Smooth muscle cell of the brain vasculature (primary cell): ENCODE results near the gene DIAPH1.
A peak's percentile ranks its signal among the peaks of the same experiment; 100 is the strongest.

Experiments
- DNase-seq: peaks from one replicate; pipeline ENCODE4 v3.0.0-alpha.2; 2012; ENCODE audit warnings: low read depth, low spot score

DIAPH1 gene

GRCh38 chr5:141564216-141564692 is 54.5 kb downstream of the DIAPH1 start:
- DNase-seq: peak; percentile 87

DNA sequence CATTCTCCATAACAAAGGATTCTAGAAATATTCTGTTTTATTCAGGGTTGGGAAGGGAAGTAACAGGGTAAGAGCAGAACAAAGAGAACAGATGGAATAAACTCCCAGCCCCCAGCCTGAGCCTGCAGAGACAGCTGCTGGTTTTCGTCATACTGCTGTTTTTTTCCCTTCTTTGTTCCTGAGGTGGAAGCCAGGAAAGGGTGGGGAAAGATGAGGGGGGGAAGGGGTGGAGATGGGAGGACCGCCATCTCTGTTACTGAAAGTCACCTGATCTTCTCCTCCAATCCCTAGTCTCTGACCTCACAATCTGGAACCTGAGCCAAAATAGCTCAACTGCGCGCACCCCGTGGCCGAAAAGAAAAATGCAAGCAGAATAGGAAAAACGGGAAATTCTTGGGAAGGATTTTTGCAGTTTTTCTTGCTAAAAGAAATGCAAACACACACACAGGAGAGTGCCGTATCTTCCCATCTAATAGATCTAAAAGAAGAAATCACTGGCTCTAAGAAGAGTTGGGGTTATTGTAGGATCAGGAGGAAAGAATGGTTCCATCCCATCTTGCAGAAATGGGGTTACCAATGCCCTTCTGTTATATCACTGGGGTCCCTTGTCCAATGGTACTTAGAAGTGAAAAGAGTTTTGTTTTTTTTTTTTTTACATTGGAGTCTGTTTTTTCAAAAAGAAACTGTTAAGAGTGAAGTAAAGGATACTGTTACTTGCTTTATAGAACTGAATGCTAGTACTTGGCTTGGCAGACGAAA is 57.9 kb downstream of the DIAPH1 start:
- DNase-seq: peak; percentile 94

- no peak for DNase-seq
Observed at GRCh38 chr5:141560151-141560550, 58.6 kb downstream of the DIAPH1 start.

DNA sequence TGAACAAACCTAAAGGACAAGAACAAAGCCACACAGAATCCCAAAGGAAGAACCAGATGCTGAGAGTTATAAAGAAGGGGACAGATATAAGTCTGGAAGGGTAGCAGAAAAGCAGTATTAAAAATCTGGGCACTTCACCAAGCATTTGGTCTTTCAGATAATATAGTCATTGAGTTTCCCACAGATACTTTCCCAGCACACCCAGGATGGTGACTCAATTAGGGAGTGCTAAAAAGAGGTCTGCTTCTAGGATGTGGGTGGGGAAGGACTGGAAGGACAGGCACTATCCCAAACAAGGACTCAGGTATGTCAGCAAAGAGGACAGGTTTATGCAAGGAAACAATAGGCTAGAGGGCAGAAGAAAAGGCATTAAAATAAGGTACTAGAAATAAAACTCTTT is 59.3 kb downstream of the DIAPH1 start:
- no peak for DNase-seq

DNA sequence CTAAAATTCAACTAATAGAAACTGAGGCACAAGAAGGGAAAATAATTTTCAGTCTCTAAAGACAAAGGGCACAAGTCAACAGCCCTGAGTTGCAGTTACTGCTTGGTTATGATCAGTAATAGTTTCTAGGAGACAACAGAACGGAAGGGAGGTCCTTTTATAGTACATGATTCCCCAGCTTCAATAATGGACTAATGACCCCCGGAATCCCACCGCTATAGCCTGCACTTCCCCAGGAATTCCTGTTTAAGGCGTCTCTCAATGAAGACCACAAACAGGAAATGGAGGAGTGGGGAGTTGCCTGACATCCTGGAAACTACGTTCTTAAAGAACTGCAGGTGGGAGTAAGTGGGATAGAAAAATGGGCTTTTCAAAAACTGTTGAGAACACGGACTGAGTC is 60.6 kb downstream of the DIAPH1 start:
- no peak for DNase-seq

DNA sequence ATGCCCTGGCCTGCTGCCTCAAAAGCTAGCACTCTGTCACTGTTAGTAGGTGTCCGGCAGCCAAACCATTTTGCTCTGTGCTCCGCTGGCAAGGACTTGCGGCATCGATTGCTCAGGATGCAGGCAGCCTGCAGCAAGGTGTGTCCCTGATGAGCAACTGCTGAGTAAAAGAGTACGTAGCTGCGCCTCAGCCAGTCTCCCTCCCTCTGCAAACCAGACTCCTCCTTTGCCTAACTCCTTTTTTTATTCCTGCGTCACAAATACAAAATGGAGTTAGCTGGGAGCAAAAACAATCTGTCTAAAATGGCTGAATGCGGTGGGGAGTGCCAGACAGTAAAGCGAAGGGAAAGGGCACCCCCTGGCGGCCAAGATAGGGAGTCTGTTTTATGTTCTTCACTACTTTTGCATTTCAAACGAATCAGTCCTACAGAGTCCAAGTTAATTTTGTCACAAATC is 61.1 kb downstream of the DIAPH1 start:
- DNase-seq: peak; percentile 92

DNA sequence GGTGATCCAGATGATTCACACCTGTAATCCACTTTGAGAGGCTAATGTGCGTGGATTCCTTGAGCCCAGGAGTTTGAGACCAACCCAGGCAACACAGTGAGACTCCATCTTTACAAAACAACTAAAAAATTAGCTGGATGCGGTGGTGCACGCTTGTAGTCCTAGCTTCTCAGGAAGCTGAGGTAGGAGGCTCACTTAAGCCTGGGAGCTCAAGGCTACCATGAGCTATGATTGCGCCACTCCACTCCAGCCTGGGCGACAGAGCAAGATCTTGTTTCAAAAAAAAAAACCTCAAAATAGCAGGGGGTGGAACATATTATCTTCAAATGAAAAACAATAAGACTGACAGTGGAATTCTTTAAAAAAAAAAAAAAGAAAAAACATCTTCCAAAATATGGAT is 70.9 kb downstream of the DIAPH1 start:
- no peak for DNase-seq

GRCh38 chr5:141547488-141547887 is 71.3 kb downstream of the DIAPH1 start:
- no peak for DNase-seq

DNA sequence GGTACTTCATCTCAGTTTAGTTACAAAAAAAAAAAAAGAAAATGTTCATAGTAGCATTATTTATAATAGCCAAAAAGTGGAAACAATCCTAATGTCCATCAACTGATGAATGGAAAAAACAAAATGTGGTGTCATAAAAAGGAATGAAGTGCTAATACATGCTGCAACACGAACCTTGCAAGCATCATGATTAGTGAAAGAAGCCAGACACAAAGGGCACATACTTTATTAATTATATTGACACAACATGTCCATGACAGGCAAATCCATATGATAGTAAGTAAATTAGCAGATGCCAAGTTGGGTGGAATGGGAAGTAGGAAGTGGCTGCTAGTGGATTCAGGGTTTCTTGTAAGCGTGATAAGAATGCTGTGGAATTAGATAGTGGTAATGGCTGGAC is 75.7 kb downstream of the DIAPH1 start:
- no peak for DNase-seq

GRCh38 chr5:141534492-141535213 is 84.1 kb downstream of the DIAPH1 start:
- DNase-seq: no peak

GRCh38 chr5:141533897-141534296 is 84.9 kb downstream of the DIAPH1 start:
- DNase-seq: no peak

DNA sequence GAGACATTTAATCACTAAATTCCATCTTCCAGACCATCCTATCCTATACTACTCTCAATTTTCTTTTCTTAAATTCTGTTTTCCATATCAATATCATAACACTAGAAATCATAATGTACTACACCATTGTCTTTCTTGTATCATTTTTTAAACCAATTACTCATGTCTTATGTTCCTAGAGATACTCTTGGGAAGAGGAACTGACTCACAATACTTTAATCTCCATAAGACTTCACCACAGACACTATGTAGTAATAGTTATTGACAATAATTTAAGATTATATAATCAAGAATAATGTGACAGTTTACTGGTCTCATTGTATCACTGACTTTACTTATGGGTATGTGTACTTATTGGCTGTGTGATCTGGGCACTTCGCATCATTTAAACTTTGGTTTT is 86.1 kb downstream of the DIAPH1 start:
- DNase-seq: no peak

GRCh38 chr5:141529873-141530272 is 88.9 kb downstream of the DIAPH1 start:
- DNase-seq: no peak

DNA sequence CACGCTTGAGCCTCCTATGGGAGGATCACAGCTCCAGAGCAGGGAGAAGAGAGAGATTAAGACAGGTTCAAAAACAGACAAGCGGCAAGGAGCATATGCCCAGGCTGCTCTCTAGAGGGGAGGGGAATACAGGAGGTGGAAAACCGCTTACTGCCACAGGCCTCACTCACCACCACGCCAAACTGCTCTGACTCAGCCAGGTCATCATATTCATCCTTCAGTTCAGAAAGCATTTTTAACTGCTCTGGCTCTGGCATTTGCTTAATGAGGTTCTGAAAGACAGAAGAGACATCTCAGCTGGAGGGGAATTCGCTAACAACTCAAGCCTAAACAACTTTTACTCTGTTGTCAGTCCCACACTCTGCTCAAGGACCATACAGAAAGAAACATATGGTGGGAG is 89.8 kb downstream of the DIAPH1 start:
- no peak for DNase-seq

- DNase-seq: no peak
Observed at GRCh38 chr5:141528291-141528984, 90.4 kb downstream of the DIAPH1 start.

DNA sequence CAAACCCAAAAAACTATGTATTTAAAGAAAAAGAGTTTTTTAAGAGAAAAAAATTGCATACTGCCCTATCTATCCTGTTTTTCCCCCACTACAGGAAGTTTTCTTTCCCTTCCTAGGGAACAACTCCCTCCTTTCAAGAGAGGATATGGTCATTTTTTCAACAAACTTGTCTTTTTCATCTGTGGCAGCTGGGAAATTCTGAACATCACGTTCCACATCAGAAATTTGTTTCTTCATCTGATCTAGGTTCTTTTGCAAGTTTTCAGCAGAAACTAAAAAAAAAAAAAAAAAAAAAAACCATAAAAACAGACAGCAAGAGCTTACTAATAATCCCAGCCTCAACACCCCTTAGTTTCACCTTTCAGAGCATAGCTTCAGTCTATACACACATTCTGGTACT is 91.4 kb downstream of the DIAPH1 start:
- no peak for DNase-seq

DNA sequence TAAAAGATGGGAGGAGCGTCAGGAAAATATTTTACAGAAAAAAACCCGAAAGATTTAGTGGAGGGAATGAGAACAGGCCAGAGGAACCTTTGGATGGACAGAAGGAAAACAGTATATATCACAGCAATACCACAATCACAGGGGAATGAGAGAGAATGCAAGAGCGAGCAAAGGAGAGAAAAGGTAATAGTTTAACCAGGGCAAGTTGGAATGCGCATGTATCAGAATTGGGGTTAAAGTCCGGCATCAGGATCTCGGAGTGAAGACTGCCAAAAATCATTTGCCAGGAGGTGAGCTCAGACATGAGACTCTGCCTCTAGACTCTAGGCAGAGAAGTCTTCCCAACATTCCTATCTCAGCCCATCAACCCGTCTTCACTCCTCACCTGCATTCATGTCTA is 93.1 kb downstream of the DIAPH1 start:
- no peak for DNase-seq

GRCh38 chr5:141524604-141525597 is 93.9 kb downstream of the DIAPH1 start:
- DNase-seq: peak; percentile 92

DNA sequence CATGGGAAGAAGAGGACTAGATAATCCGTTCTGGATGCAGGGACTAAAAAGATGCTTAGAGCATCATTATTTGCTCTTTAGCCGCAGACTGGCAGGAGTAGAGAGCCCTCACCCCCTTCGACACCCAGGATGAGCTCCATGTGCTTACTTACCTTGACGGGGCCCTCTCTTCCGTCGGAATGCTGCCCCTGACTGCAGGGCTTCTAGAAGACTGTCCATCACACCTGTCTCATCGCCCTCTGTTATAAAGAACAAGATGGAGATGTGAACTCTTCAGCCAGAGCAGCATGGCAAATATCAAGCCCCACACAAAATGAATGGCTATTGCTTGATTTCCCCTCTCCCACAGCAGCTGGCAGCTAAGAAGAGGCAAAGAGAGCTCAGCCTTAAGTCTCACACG is 94.8 kb downstream of the DIAPH1 start:
- no peak for DNase-seq

DNA sequence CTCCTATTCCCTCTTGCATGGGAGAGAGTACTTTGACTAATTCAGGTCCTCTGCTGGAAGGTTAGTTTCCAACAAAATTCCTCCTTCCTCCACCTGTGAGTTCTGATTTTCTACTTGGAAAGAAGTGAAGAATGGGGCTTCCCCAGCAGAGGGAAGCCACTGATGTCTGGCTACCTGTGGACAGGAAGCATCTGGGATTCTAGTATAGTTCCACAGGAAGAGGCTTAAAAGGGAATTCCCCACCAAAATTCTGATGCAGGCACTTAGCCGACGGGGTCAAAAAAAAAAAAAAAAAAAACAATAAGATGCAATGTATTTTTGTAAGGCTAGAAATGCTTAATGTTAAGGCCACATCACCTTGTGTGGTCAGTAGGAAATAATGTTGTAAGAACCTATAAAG is 96.5 kb downstream of the DIAPH1 start:
- no peak for DNase-seq

GRCh38 chr5:141521244-141521781 is 97.5 kb downstream of the DIAPH1 start:
- DNase-seq: peak; percentile 92
